Keratinocyte (primary cell): ENCODE measurements around the gene C4BPA.

ENCODE experiments used
- EZH2 ChIP-seq: IDR thresholded peaks from one replicate; pipeline ENCODE4 v1.6.1; 2012; ENCODE audit warnings: inconsistent platforms, mild to moderate bottlenecking, low read length, moderate library complexity
- TF ChIP-seq, protein P1 (sequence below), 3 experiments: IDR thresholded peaks in 1 of 3; conservative IDR thresholded peaks in 1 of 3; optimal IDR thresholded peaks in 1 of 3; 2 replicates in 2 of 3; 3 replicates in 1 of 3; pipeline versions ENCODE3 to v1.5.1; 2011; ENCODE audit warnings: low read length in 3 of 3, mild to moderate bottlenecking in 3 of 3, moderate library complexity in 2 of 3, control low read depth in 1 of 3, inconsistent platforms in 1 of 3; ENCODE audit not compliant: insufficient read depth in 2 of 3; ENCODE audit errors: extremely low read depth in 1 of 3

DNA sequence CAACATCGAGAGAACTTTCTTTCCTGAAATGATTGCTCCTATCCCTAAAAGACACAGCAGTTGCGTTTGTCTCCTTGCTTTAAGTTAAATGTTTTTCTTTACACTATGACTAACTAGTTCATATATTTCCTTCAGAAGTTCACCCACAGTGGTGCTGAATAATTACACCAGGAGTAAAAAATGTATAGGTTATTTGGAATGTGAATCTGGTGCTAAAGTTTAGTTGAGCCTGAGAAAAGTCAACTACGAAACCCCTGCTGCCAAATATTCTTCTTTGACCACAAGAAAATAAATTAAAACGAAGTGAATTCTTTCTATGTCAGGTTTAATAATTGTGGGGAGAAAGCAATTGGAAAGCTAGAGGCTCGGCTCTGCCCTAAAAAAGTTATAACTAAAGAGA lies 52.8 kb downstream of the C4BPA start:
- TF ChIP-seq, protein P1, sequence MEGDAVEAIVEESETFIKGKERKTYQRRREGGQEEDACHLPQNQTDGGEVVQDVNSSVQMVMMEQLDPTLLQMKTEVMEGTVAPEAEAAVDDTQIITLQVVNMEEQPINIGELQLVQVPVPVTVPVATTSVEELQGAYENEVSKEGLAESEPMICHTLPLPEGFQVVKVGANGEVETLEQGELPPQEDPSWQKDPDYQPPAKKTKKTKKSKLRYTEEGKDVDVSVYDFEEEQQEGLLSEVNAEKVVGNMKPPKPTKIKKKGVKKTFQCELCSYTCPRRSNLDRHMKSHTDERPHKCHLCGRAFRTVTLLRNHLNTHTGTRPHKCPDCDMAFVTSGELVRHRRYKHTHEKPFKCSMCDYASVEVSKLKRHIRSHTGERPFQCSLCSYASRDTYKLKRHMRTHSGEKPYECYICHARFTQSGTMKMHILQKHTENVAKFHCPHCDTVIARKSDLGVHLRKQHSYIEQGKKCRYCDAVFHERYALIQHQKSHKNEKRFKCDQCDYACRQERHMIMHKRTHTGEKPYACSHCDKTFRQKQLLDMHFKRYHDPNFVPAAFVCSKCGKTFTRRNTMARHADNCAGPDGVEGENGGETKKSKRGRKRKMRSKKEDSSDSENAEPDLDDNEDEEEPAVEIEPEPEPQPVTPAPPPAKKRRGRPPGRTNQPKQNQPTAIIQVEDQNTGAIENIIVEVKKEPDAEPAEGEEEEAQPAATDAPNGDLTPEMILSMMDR (optimal IDR thresholded peaks at IDR 0.05 in 1 of 3, IDR thresholded peaks at IDR 0.05 in 1 of 3, conservative IDR thresholded peaks at IDR 0.05 in 1 of 3; ENCODE audit: extremely low read depth in 1 of 3, insufficient read depth in 2 of 3, low read length in 3 of 3) = no peak
- TF ChIP-seq EZH2 = no peak
